ENCODE results near the gene SMIM34.
A peak's percentile ranks its signal among the peaks of the same experiment; 100 is the strongest.
"Not testable (repeated sequence)": the region's sequence is repeated elsewhere in the genome, so short reads cannot be mapped to it uniquely, and the experiment has no call there.

Gene SMIM34

DNA sequence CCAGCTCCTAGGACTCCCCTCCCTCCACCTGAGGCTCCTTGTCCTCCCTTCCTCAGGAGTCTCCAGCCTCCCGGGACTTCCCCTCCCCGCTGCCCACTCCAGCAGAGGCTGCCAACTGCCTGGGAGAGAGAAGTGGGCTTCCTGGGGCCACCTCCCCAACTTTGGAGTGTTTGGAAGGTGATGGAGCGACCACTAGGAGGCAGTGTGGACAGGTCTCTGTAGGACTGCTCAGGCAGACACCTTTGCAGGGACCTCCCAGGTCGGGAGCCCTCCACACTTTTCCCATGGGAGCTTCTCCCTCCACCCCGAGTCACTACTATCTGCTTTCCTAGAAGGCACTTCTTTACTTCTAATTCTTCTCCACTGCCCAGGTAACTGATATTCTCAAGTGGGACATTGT lies 19.0 kb downstream of the SMIM34 start:
- not testable (repeated sequence) for H3K36me3 Mint-ChIP-seq (ENCODE audit: low read depth)

DNA sequence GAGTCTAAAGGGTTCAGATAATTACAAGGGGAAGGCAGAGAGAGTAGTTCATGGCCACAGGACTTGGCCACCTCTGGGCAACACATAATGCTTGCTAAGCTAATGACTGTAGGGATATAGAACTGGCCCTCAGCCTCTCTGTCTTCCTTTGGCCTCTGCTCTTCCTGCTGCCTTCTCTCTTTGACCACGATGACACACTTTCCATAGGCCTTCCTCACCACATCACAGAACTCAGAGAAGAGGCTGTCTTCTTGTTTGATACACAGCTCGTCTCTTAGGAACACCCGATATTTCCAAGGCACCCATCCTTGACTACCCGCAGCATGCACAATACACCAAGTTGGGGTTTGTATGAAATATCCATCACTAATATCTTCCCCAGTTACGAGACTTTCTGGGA lies 23.2 kb downstream of the SMIM34 start:
- not testable (repeated sequence) for H3K27ac Mint-ChIP-seq; H3K4me1 Mint-ChIP-seq; H3K27me3 Mint-ChIP-seq; DNase-seq; H3K9me3 Mint-ChIP-seq; H3K4me3 Mint-ChIP-seq; H3K36me3 Mint-ChIP-seq (ENCODE audit: low read depth)
- peak; percentile 73 for ATAC-seq

More for the DNA sequence above, 19.0 kb downstream of the SMIM34 start:
- not testable (repeated sequence) for ATAC-seq, H3K27ac Mint-ChIP-seq, H3K27me3 Mint-ChIP-seq, H3K4me3 Mint-ChIP-seq, H3K4me1 Mint-ChIP-seq, DNase-seq, H3K9me3 Mint-ChIP-seq

- not testable (repeated sequence) for H3K27me3 Mint-ChIP-seq; H3K4me1 Mint-ChIP-seq; H3K4me3 Mint-ChIP-seq; H3K27ac Mint-ChIP-seq; H3K9me3 Mint-ChIP-seq; DNase-seq; H3K36me3 Mint-ChIP-seq (ENCODE audit: low read depth)
- peak; percentile 90 for ATAC-seq
Measured at GRCh38 chr21:34383724-34384415, 39.9 kb downstream of the SMIM34 start.

DNA sequence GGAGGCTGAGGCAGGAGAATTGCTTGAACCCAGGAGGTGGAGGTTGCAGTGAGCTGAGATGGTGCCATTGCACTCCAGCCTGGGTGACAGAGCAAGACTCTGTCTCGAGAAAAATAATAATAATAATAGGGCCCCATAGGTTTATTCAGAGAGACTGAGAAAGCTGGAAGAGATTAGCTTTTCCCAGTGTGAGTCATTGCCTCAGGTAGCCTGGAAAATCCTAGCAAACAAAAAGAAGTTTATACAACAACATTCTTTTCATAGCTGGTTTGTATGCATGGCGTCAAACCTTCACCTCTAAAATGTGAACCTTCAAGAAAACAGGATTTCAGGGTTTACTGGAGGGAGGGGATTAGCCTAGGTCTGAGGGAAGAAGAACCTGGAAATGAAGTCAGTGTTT lies 40.6 kb downstream of the SMIM34 start:
- DNase-seq; H3K27me3 Mint-ChIP-seq; ATAC-seq; H3K9me3 Mint-ChIP-seq; H3K4me3 Mint-ChIP-seq; H3K4me1 Mint-ChIP-seq; H3K27ac Mint-ChIP-seq; H3K36me3 Mint-ChIP-seq (ENCODE audit: low read depth): not testable (repeated sequence)

GRCh38 chr21:34375619-34375972 lies 48.2 kb downstream of the SMIM34 start:
- not testable (repeated sequence) for H3K27me3 Mint-ChIP-seq; H3K4me3 Mint-ChIP-seq; DNase-seq; H3K9me3 Mint-ChIP-seq; H3K36me3 Mint-ChIP-seq (ENCODE audit: low read depth); H3K27ac Mint-ChIP-seq; H3K4me1 Mint-ChIP-seq
- peak; percentile 81 for ATAC-seq

GRCh38 chr21:34374940-34375618 lies 48.7 kb downstream of the SMIM34 start, which contains the start of gene SMIM11:
Gene SMIM11, plus strand, starts transcription at chr21:34375507. Its CDS starts 3,998 bp downstream, at chr21:34379505.
- H3K4me1 Mint-ChIP-seq; H3K27me3 Mint-ChIP-seq; H3K36me3 Mint-ChIP-seq (ENCODE audit: low read depth): not testable (repeated sequence)

DNA sequence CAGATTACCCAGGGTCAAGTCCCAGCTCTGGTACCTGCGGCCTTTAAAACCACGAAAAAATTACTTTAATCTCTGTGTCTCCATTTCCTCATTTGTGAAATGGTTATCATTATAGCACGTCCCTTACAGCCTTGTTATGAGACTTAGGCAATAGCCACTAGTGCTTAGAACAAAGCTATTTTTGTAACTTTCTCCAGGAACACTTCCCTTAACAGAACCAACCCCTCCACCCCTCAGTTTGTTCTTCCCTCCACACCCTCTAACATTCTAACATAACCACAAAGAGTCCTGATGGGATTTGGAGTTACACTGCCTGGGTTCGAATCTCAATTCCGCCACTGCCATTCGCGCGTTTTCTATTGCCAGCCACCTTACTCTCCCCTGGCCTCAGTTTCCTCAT lies 49.3 kb downstream of the SMIM34 start:
- not testable (repeated sequence) for H3K9me3 Mint-ChIP-seq; ATAC-seq; H3K4me3 Mint-ChIP-seq; H3K36me3 Mint-ChIP-seq (ENCODE audit: low read depth); H3K4me1 Mint-ChIP-seq; DNase-seq; H3K27me3 Mint-ChIP-seq; H3K27ac Mint-ChIP-seq

More at GRCh38 chr21:34374940-34375618, 48.7 kb downstream of the SMIM34 start, which contains the start of gene SMIM11:
- not testable (repeated sequence) for DNase-seq, H3K27ac Mint-ChIP-seq, H3K9me3 Mint-ChIP-seq, H3K4me3 Mint-ChIP-seq
- ATAC-seq, result peak; percentile 95

GRCh38 chr21:34372321-34372720 lies 51.4 kb downstream of the SMIM34 start:
- H3K27me3 Mint-ChIP-seq, result peaks cover 5% of the 10 kb centered on the region
- H3K9me3 Mint-ChIP-seq, result no peaks in the 10 kb centered on the region

DNA sequence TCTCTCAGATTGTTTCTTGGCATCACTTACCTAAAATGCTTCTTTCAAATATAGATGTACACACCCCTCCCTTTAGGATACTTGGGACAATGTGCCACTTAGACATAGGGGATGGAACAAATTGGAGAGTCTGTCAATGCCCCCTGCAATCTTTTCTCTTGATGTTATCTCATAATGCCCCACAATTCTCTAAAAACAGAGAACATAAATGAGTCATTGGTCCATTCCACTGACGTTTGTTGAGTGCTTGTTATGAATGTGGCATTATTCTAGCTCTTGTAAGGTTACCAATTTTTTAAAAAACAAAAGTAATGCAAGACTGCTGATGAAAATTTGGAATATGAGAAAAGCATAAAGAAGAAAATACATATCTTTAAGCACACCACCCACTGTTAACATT lies 54.0 kb downstream of the SMIM34 start:
- Mint-ChIP-seq H3K27me3 (peaks cover 5% of the 10 kb centered on the region), H3K9me3 (no peaks in the 10 kb centered on the region), H3K4me1 (peaks cover 2% of the 10 kb centered on the region), H3K4me3 (no peak overlapping the region), H3K36me3 (ENCODE audit: low read depth) (no peaks in the 10 kb centered on the region), H3K27ac (no peak overlapping the region)
- no peak for ATAC-seq
- DNase-seq, result no peak

More at GRCh38 chr21:34372321-34372720, 51.4 kb downstream of the SMIM34 start:
- Mint-ChIP-seq H3K36me3 (ENCODE audit: low read depth) (no peaks in the 10 kb centered on the region), H3K27ac (no peak overlapping the region), H3K4me1 (peaks cover 2% of the 10 kb centered on the region), H3K4me3 (no peak overlapping the region)
- no peak for DNase-seq
- no peak for ATAC-seq
